HG03045 (cell line): ENCODE measurements around the gene PAX6.
A peak's percentile ranks its signal among the peaks of the same experiment; 100 is the strongest.

ENCODE experiments used
- ATAC-seq: cut with Tn5 transposase; IDR thresholded peaks from one replicate; pipeline ENCODE4 v1.9.1; 2021; ENCODE audit warnings: mild to moderate bottlenecking, moderate library complexity; ENCODE audit not compliant: unreplicated experiment

The PAX6 gene

GRCh38 chr11:31810779-31811647 is at the start of gene PAX6:
PAX6 (minus strand) TSS chr11:31811322; CDS start chr11:31806411, 4,911 bp downstream.
- peak; percentile 43 for ATAC-seq

- no peak for ATAC-seq
Measured at GRCh38 chr11:31860391-31860790, 49.3 kb upstream of the PAX6 start.

- ATAC-seq: no peak
Measured at GRCh38 chr11:31856248-31856647, 45.1 kb upstream of the PAX6 start.

- no peak for ATAC-seq
Measured at GRCh38 chr11:31855466-31855865, 44.3 kb upstream of the PAX6 start.

- no peak for ATAC-seq
Measured at GRCh38 chr11:31850365-31850764, 39.2 kb upstream of the PAX6 start.

GRCh38 chr11:31847761-31848160 is 36.6 kb upstream of the PAX6 start:
- ATAC-seq: no peak

- no peak for ATAC-seq
Measured at GRCh38 chr11:31845331-31845730, 34.2 kb upstream of the PAX6 start.

GRCh38 chr11:31844351-31844750 is 33.2 kb upstream of the PAX6 start:
- no peak for ATAC-seq

- ATAC-seq: no peak
Measured at GRCh38 chr11:31841435-31841834, 30.3 kb upstream of the PAX6 start.

- no peak for ATAC-seq
Measured at GRCh38 chr11:31834237-31834636, 23.1 kb upstream of the PAX6 start.

- no peak for ATAC-seq
Measured at GRCh38 chr11:31830406-31830805, 19.3 kb upstream of the PAX6 start.

GRCh38 chr11:31828217-31828616 is 17.1 kb upstream of the PAX6 start:
- ATAC-seq: no peak

GRCh38 chr11:31827455-31828206 is 16.5 kb upstream of the PAX6 start:
- no peak for ATAC-seq

- no peak for ATAC-seq
Measured at GRCh38 chr11:31826536-31827438, 15.7 kb upstream of the PAX6 start.

GRCh38 chr11:31825838-31826484 is 14.8 kb upstream of the PAX6 start:
- no peak for ATAC-seq

- no peak for ATAC-seq
Measured at GRCh38 chr11:31824879-31825837, 14.0 kb upstream of the PAX6 start.

- ATAC-seq: no peak
Measured at GRCh38 chr11:31824332-31824878, 13.3 kb upstream of the PAX6 start.

- ATAC-seq: no peak
Measured at GRCh38 chr11:31823644-31824331, 12.7 kb upstream of the PAX6 start.
